ENCODE measurements around the gene SIM2. TPM values are rescaled to one million over a fixed set of nuclear protein-coding genes. Genes with fewer than 3 reads are reported as not detected.

SIM2 gene
- polyA plus RNA-seq, 10 donors, result 0.90 to 11.7 (median 2.2) TPM

DNA sequence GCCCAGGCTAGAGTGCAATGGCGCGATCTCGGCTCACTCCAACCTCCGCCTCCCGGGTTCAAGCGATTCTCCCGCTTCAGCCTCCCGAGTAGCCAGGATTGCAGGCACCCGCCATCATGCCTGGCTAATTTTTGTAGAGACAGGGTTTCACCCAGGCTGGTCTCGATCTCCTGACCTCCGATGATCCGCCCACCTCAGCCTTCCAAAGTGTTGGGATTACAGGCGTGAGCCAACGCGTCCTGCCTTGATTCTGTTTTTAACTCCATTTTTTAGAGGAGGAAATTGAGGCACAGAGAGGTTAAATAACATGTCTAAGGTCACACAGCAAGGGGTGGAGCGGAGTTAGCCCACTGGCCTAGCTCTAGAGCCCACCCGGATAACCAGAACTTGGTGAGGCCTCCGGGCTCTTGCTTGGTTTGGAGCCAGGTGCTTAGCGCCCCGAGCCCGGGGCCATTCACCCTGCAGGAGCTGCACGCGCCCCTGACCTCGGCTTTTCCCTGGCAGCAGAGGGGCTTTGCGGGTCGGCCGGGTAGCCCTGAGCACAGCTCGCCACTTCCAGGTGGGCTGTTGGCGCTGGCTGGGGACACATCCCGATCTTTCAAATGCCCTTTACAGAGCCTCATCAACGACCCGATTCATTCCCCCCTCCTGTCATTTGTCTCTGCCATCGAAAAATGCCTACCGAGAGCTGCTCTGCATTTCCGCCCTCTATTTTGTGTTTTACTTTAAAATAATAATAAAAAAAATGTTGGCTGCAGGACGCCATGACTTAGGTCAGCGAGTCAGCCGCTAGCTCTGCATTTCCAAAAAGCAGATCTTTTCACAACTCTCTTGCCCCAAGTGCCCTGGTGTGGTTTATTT is 11.2 kb downstream of the SIM2 start:
- no peak for DNase-seq

DNA sequence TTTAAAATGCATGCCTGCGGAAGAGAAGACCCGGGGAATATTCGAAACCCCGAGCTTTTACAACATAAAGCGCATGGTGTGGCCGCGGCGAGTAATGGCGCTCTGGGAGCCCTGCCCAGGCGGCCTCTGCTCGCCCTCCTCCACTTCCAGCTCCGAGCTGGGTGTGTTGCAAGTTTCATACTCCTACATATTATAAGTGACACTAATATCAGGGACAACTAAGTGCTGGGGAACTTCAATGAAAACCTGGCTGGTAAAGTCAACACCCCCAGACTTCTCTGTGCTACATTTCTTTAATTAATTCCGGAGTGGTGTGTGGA is 11.8 kb downstream of the SIM2 start:
- DNase-seq, result peak in 1 of 3 donors; percentile 41

DNA sequence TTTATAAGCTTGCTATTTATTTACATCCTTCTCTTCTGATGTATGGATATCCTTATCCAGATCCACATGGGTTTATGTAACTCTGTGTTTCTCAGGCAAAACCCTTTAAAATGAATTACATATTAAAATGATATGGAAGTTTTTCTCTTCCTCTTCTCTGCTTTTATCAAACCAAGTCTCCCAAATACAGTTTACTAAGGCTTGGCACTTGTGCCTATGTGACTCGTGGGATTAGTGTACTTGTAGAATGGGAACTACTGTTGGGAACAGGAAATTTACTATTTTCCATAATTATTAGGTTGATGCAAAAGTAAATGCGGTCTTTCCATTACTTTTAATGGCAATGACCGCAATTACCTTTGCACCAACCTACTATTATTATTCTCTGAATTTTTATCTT is 14.8 kb downstream of the SIM2 start:
- no peak for DNase-seq

DNA sequence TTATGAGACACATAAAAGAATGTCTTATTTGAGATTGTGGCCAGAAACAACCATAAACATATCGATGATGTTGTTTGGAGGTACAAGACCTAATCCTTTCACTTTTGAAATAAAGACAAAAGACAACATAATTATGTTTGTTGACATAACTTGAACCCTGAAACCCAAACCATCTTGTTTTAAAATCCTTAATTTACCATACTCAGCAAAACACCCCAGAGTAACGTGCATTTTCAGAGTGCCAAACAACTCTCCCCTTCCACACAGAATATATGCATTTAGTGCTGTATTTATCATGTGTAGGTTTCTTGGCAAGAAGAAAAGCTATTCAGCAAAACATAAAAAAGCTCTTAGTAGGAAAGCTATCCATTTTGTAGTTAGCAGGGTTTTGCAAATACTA is 17.5 kb downstream of the SIM2 start:
- DNase-seq, result no peak

DNA sequence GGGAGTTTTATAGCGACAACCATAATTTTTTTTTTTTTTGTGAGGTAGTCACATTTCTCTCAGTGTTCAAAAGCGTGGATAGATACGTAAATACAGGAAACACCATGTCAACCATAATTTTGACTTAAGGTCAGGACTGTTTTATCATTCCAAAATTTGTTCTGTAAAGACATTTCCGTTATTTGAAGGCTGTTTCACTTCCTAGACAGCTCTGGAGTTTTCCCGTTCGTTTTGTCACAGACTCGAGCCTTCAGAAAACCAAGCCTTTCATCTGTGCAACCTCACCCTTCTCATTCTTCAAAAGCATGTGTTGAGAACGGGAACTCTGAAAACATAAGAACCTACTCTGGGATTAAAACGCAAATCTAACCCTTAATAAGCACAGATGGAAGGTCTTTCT is 17.9 kb downstream of the SIM2 start:
- DNase-seq, result no peak

DNA sequence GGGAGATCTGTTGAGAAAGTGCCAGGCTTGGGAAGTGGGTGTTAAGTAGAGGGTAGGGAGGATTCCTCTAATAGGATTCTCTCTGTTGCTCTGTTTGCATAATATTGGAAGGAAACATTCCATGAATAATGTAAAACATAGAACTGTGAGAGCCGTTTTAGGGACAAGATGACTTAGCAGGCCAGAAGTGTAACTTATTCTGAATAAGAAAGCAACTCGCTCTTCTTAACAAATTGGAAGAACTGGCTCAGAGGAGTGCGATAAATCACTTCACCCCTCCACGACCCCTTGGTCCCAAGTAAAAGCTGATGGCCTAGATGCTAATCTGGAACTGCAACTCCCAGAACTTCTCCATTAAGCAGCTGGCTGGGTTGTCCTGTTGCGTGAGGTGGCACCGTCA is 19.1 kb downstream of the SIM2 start:
- DNase-seq, result no peak

DNA sequence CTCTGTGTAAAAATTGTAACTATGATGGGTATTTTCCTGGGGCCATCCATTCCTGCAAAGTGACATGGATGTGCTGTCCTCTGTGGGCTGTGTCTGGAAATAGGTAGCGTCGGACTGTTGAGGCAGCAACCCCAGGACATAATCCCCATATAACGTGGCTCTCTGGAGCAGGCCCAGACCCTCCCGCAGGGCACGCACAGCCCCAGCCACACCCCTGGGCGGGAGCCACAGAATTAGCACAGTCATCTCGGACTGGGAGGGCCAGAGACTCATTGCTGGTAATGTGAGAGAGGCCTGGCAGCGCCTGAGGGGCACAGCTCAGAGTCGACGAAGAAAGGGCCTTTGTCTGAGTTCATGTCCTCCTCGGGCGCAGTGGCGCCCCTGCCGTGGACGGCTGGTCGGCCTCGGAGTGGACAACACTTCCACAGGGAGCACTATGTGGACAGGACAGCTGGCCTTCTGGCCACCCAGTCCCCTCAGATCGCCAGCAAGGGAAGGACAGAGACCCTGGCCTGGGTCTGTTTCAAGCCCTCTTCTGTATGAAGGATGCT is 20.1 kb downstream of the SIM2 start:
- DNase-seq, result peak in 1 of 3 donors; percentile 35

DNA sequence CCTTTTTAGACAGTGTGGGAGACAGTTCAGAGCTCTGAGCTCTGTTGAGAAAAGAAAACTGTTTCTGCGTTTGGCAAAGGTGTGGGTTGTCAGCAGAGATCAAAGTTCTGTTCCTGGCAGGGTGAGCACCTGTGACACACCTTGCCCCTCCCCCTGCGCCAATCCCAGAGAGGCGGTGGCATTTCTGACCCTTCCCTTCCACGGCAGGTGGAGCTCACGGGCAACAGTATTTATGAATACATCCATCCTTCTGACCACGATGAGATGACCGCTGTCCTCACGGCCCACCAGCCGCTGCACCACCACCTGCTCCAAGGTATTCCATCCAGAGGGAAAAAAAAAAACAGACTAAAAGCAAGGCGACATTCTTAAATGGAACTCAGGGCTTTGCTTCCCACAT is 20.7 kb downstream of the SIM2 start:
- DNase-seq, result no peak

DNA sequence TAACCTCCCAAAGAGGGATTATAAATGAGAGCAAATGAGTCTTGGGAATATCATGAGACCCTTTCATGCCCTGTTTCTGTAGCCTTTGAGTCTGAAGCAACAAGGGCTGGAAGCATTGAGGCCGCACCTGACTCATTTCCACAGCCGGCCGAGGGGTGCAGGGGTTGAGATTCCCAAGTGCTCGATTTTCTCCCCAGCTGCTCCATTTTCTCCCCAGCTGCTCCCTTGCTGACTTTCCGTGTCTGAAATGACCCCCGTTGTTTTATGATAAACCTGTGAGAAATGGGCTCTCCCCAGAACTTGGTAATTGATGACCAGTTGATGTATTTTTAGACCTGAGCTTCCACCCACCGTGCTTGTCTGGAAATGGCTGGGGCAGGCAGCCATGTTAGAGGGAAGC is 22.9 kb downstream of the SIM2 start:
- no peak for DNase-seq

DNA sequence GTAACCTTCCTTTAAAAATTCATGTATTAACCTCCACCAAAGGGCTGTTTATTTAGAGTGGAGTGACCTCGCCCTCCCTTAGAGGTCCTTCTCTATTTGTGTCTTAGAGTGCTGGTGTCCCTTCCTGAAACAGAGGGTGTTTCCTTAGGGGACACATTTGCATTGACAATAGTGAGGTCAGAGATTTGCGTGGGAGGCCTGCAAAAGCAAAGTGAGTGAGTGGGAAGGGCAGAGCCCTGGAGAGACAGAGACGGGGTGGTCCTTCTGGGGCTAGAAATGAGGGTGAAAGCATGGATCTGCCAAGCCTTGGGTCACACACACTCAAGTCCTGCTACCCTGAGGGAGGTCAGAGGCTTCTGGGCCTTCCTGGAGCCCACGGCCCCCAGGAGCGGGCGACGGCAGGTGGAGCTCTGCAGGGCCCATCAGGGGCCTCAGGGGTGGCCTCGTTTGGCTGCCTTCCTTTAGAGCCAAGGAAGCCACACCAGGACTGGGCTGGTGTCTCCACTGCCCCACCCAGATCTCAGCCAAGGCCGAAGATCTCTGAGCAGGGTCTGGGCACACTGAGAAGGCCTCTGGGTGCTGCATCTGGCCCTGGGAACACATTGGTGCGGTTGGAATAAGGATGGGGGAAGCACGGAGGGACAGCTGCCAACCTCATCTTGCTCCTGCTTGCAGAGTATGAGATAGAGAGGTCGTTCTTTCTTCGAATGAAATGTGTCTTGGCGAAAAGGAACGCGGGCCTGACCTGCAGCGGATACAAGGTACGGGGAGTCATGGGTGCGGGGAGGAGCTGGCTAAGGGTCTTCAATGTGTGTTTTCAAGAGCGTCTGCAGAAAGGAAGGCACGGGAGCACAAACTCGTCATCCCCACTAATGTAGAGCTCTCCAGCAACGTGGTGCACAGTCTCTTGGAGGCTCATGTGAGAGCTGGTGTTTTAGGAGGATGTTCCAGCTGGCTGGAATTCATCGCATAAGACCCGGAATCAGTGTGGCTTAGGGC is 23.8 kb downstream of the SIM2 start:
- DNase-seq, result no peak

DNA sequence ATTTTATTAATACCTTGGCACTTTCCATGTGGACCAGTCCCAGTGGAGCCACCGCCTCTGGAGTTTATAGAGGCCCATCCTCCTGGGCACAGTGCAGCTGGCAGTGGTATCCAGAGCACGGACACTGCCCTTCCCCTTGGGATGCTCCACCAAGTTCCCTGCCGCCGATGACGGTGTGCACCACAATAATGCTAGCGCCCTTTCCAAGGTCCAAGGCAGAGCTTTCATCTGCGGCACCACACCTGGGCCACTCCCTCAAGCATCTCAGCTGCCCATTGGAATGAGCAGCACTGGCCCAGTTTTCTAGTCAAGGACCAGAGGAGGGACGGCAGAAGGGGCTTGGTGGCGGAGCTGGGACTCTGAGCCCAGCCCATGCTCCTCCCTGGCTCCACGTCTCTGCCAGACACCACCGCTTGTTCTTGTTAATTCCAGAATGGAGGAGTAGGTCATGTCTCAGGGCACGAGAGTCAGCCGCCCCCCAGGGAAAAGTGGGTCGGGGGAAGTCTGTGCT is 24.5 kb downstream of the SIM2 start:
- no peak for DNase-seq

DNA sequence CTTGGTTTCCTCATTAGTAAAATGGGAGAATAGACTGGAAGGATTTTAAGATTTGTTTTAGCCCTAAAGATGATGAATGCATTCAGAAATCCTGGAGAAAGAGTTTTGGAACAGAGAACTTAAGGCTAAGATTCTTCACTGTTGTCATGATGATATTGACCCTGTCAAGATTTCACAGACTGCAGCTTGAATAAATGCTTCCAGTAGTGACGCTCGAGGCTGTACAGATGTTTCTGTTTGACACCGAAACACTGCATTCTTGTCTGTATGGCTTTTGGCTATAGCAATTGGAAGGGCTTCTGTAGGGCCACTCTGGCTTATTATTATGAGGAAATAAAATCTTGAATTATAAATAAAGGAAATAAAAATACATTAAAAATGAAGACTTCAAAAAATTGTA is 25.7 kb downstream of the SIM2 start:
- DNase-seq, result no peak

DNA sequence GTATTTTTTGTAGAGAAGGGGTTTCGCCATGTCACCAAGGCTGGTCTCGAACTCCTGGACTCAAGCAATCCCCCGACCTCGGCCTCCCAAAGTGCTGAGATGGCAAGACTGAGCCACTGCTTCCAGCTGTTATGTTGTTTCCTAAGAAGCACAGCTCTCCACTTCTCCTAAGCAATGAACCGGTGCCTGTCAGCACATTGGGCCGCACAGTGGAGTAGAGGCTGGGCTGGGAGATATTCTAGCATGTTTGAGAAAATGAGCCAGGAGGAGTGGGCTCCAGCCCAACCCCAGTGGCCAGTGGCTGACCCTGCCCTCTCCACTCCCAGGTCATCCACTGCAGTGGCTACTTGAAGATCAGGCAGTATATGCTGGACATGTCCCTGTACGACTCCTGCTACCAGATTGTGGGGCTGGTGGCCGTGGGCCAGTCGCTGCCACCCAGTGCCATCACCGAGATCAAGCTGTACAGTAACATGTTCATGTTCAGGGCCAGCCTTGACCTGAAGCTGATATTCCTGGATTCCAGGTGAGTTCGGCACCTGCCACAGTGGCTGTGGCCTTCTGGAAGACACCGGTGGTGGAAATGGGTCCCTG is 27.0 kb downstream of the SIM2 start:
- no peak for DNase-seq

DNA sequence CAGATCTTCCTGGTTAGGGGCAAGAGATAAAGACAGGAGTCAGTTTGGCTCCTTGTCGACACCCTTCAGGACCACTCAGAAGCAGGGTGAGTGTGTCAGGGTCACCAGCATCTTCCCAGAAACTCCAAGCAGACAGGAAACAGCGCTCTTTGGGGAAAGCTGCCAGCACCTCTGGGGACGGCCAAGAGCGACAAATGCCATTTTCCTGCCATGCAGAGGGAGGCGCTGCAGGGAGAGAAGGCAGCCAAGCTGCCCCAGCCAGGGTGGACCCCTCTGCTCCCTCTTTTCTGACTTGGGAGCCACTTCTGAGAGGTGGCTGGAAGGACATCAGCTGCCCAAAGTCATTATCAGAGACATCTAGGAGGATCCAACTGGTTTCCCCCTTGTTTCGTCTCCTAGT is 29.0 kb downstream of the SIM2 start:
- DNase-seq, result no peak

DNA sequence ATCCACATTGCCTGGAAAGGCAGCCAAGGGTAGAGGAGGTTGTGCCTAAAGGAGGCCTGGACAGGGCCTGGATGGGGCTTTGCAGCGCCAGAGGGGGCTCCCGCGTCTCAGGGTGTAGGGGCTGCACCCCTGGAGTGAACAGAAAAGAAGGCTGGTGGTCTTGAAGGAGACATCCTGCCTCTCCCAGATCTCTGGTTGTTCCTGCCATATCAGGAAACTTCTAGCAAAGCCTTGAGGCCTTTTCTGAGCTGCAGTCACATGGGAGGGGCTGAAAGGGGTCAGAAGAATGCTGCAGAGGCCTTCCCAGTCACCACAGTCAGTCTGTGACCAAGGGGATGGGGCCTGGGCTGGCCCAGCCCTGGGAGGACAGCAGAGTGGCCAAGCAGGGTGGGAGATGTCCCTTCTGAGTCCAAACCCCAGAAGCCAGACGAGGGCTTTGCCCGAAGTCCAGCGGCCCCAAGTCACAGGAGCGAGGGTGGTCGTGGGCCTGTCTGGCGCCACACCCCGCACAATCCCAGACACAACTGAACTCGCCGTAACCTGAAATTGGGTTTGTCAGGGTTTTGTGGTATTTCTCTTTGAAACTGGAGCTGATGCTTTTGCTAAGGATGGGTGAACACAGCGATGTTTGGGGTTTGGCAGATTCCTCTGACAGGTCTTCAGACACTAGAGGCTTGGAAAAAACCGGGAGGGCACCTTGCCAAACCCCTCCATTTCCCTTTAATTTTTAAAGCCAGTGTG is 29.6 kb downstream of the SIM2 start:
- DNase-seq, result no peak

DNA sequence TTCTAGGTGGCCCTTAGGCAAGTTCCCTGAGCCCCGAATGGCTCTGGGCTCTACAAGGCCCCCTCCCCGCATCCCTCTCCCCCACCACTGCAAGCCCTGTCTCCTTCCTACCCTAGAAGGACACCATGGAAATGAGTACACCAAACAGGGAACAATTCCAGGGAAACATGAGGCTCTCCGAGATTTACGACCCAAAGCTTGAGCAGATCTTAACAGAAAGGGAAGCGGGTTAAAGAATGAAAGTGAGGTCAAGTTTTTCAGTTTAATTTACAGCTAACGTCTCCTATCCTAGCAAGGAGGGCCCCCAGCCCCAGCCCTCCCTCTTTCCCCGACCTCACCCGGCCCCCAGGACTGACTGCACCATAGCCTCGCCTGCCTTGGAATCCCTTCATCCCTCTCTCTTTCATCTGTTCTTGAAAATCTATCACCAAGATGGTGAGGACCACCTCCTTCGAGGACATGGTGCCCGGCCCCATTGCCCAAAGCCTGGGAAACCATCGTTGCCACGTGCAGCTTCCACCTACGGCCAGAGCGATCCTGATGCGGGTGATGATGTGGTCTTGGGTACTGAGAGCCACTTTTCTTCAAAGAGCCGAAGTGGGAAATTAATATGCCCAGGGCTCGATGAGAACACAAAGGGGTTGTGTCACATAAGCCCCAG is 30.5 kb downstream of the SIM2 start:
- no peak for DNase-seq

DNA sequence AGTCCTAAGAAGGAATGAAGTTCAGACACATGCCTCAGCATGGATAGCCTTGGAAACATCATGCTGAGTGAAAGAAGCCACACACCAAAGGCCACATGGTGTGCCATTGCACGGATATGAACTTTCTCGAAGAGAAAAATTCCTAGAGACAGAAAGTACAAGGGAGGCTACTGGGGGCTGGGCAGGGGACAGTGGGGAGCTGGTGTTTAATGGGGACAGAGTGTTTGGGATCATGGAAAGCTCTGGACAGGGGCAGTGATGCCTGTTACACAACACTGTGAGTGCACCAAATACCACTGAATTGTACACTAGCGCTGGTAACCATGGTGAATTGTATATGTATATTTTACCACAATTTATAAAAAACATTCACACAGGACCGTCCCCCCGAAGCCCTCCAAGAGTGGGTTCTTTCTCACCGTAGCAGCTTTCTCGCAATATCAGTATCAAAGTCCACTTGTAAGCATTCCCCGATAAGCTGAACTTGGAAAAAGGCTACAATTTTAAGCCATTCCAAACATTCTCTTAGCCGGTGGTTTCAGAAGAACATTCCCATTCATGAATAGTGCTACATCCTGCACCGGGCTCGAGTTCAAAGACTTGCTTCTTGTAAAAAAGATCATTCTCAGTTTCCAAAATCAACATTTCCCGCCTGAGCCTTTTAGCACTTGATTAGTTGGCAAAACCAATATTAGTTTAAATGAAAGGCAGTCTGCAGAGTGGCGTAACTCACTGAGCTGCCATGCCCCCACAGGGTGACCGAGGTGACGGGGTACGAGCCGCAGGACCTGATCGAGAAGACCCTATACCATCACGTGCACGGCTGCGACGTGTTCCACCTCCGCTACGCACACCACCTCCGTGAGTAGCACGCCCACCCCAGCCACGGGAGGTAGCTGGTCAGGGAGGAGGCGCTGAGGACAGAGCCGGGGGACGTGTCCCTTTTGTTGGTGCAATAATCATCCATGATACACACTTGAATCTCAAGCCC is 31.7 kb downstream of the SIM2 start:
- no peak for DNase-seq

DNA sequence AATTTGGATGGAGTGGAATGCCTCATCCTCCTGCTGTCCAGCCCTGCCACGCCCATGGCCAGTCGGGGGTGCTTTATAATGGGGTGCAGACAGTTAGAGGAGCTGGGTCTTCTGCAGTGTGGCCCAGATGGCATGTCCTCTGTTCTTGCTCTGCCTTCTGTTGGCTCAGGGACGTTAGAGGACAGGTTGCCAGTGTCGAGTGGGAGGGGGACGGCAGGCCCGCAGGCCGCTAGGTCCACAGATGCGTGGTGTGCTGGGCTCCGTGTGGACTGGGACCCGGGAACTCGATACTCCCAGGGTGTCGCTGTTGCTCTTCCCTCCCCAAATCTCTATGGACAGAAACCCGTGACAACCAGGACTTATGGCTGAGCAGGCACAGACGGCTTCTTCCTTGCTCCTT is 33.3 kb downstream of the SIM2 start:
- DNase-seq, result no peak

DNA sequence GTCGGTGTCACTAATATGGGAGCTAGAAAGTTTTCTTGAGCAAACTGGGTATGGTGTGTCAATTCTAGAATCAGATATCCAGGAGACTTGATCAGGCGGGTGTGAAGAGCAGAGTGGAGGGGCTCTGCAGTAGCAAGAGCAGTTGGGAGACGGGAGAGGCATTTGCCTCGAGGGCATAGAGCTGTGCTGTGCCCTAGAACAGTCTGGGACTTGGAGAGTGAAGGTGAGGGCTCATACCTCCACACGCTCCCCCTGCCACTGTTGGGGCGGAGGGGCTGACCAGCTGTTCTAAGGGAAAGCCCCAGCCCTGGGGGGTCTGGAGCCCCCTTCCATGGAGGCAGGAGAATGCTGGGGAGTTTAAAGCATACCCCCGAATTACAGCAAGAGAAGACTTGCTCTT is 33.8 kb downstream of the SIM2 start:
- no peak for DNase-seq

Measured in muscle of back (tissue), 11 donors.